ENCODE measurements around the gene CRKL. TPM values are rescaled to one million over a fixed set of nuclear protein-coding genes. Genes with fewer than 3 reads are reported as not detected.
"Not testable (repeated sequence)": the region's sequence is repeated elsewhere in the genome, so short reads cannot be mapped to it uniquely, and the experiment has no call there.

CRKL gene
- total and polyA plus RNA-seq, 12 donors = 15.6 to 69.1 (median 43.3) TPM

GRCh38 chr22:20940904-20941385, 23.7 kb downstream of the CRKL start:
- DNase-seq = no peak
- Histone ChIP-seq H3K27me3 (no peaks in the 10 kb centered on the region), H3K27ac (no peak overlapping the region), H3K36me3 (replicated peaks in 1 of 2) (peaks cover 0 to 11% of the 10 kb centered on the region in 2 donors), H3K9me3 (replicated peaks in 1 of 3) (no peaks in the 10 kb centered on the region), H3K4me3 (no peak overlapping the region), H3K4me1 (replicated peaks in 1 of 2) (peaks cover 4 to 49% of the 10 kb centered on the region in 2 donors)
- WGBS, 4 donors = 85 to 95% (median 88%) methylated on average over 4 of the region's 4 CpGs
- TF ChIP-seq POLR2A (IDR thresholded peaks at IDR 0.05) = no peak
- no peak for TF ChIP-seq CTCF (IDR thresholded peaks at IDR 0.05)
- intact Hi-C loops (cut with DNase I) = no loop called here

GRCh38 chr22:20942203-20942902, 25.1 kb downstream of the CRKL start:
- DNase-seq; H3K9me3 ChIP-seq (replicated peaks in 1 of 3); H3K4me3 ChIP-seq; H3K27ac ChIP-seq; intact Hi-C loops (cut with DNase I); H3K36me3 ChIP-seq (replicated peaks in 1 of 2); H3K27me3 ChIP-seq: not testable (repeated sequence)
- H3K4me1 ChIP-seq (replicated peaks in 1 of 2) = peaks cover 4 to 38% of the 10 kb centered on the region in 2 donors
- 84 to 91% (median 87%) methylated on average over 7 of the region's 7 CpGs for WGBS, 4 donors

- no peak for DNase-seq
- peaks cover 0 to 29% of the 10 kb centered on the region in 2 donors for H3K4me1 ChIP-seq (replicated peaks in 1 of 2)
- H3K36me3 ChIP-seq (replicated peaks in 1 of 2) = no peaks in the 10 kb centered on the region
- TF ChIP-seq CTCF (IDR thresholded peaks at IDR 0.05) = no peak
- no peak for TF ChIP-seq POLR2A (IDR thresholded peaks at IDR 0.05)
- 95 to 97% (median 96%) methylated on average over 8 of the region's 8 CpGs for WGBS, 4 donors
- H3K4me3 ChIP-seq = no peak overlapping the region
- H3K27me3 ChIP-seq = no peaks in the 10 kb centered on the region
- no peak overlapping the region for H3K27ac ChIP-seq
- intact Hi-C loops (cut with DNase I) = no loop called here
- no peaks in the 10 kb centered on the region for H3K9me3 ChIP-seq (replicated peaks in 1 of 3)
Observed at GRCh38 chr22:20943104-20943933, 26.1 kb downstream of the CRKL start.

- 28 to 53% (median 39%) methylated on average over 1 of the region's 1 CpG for WGBS, 4 donors
- peaks cover 0 to 24% of the 10 kb centered on the region in 2 donors for H3K4me1 ChIP-seq (replicated peaks in 1 of 2)
- intact Hi-C loops (cut with DNase I) = no loop called here
Observed at GRCh38 chr22:20944042-20944441, 26.8 kb downstream of the CRKL start.

More at GRCh38 chr22:20944042-20944441, 26.8 kb downstream of the CRKL start:
- H3K4me3 ChIP-seq = no peak overlapping the region
- no peak overlapping the region for H3K27ac ChIP-seq
- no peak for DNase-seq
- no peaks in the 10 kb centered on the region for H3K9me3 ChIP-seq (replicated peaks in 1 of 3)
- no peaks in the 10 kb centered on the region for H3K27me3 ChIP-seq
- H3K36me3 ChIP-seq (replicated peaks in 1 of 2) = no peaks in the 10 kb centered on the region
- TF ChIP-seq CTCF (IDR thresholded peaks at IDR 0.05) (no peak), POLR2A (IDR thresholded peaks at IDR 0.05) (no peak)

All from adrenal gland (tissue), 12 donors.